Activated naive CD4-positive, alpha-beta T cell treated with Interleukin-2 at 50 U/mL for 16 hours (primary cell): ENCODE measurements around the gene TSFM.
"Not testable (repeated sequence)": the region's sequence is repeated elsewhere in the genome, so short reads cannot be mapped to it uniquely, and the experiment has no call there.

ENCODE experiments used
- DNase-seq: peaks from one replicate; pipeline ENCODE4 v3.0.0-alpha.2; 2020

TSFM gene

DNA sequence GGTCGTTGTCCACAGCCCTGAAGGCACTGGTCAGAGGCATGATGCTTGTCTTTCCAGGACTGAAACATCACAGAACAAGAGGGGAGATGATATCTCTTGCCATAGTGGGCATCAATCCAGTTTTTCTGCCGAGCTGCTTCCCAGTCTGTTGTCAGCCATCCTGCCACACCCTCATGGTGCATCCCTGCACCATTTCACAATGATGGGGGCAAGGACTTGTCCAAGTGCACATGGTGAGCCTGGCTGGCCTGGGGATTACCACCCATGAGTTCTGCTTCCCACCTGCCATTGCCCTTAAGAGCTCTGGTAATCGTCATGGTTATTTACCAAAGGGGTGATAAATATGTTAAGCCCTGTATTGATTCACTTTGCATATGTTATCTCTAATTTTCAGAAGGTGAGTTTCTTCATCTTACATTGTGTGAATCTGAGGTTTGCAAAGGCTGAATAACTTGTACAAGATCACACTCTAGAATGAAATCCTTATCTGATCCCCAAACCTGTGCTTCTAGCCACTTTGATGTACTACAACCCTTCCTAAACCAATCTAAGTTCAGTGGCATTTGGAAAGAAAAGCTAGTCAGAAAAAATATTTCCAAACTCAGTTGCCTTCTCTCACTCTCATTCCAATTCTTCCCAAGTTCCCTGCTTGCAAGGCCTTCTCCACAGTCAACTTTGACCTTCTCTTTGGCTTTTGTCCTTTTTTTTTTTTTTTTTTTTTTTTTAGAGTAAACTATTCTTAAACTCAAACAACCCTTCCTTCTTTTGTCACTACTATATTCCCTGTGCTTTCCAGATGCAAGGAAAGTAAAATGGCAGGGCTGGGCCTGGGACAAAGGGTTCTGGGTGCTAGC is 33.6 kb downstream of the TSFM start:
- no peak for DNase-seq

DNA sequence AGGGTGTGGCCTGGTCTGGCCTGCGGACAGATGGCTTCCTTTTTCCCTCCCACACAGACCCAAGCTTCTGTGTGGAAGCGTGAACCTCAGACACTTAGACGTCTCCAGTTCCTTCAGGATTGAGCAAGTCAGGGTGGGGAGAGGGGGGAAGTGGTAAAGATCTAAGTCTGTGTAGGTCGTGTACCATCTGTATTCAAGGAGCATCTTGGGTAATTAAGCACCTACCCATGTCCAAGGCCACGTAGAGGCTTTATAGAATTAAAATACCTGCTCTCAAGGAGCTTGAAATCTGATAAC is 34.2 kb downstream of the TSFM start:
- no peak for DNase-seq

DNA sequence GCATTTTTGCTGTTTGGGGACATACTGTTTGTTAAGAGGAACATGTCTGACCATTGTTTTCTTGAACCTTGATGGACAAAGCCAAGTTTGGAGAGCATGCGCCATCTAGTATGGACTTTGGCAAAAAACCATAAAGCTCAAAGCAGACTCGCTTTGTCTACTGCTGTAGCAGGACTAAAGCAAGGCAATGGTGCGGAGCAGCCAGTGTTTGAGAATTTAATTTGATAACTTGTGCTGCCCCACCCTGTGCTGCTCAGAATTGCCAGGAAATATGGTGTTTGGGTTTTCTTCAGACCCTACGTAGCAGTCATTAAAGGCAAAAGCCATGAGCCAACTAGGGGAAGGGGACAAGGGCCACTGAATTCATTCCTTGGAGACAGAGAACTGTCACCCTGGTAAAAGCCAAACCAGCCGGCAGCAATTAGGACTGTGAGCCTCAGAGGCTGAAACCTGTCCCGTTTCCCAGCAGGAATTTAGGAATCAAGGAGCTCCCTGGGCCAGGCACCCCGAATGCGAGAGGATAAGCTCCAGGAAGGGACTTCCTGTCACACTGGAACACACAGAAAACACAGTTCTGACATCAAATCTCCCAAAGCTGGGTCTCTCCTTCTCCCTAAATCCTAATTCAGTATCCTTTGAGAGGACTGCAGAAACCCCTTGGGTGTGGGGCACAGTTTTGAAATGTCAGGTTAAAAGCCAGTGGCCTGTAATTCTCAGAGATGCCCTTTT is 34.8 kb downstream of the TSFM start:
- DNase-seq, result no peak

DNA sequence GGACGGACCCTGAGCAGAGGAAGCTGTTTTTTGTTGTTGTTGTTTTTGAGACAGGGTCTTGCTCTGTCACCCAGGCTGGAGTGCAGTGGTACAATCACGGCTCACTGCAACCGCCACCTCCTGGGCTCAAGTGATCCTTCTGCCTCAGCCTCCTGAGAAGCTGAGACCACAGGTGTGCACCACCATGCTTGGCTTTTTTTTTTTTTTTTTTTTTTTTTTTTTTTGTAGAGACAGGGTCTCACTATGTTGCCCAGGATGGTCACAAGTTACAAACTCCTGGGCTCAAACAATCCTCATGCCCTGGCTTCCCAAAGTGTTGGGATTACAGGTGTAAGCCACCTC is 35.4 kb downstream of the TSFM start:
- not testable (repeated sequence) for DNase-seq

DNA sequence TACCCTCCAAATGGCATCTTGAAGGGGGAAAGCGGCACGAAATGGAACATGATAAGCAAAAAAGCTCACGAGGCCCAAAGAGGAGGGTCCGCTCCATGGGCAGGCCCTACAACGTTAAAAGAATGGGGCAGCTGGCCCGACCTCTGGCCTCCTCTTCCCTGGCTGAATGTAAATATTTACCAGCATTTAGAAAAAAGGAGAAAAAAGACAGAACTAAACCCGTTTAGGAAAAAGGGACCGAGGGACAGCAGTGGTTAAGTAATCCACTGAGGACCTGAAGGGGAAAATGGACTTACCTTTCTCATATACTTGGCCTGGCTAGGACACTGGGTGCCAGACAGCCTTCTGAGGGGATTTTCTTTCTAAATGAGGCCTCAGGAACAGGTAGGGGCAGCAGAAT is 37.5 kb downstream of the TSFM start:
- not testable (repeated sequence) for DNase-seq

DNA sequence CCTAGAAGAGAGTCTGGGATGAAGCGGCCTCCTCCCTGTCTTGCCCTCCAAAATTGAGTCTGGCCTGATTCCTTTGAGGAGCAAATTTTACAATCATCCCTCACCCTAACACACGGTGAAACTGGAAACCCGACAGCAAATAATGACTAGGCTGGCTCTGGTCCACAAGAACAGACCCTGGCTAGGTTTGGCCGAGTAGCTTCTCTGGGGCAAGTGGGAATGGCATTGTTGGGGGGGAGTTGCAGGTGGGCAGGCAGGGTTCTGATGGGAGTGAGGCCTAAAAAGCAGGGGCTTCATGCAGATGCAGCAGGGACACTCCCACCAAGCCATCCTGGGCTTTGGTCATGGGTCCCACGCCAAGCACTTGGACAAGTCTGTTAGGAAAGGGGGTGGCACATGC is 38.4 kb downstream of the TSFM start:
- DNase-seq, result not testable (repeated sequence)

DNA sequence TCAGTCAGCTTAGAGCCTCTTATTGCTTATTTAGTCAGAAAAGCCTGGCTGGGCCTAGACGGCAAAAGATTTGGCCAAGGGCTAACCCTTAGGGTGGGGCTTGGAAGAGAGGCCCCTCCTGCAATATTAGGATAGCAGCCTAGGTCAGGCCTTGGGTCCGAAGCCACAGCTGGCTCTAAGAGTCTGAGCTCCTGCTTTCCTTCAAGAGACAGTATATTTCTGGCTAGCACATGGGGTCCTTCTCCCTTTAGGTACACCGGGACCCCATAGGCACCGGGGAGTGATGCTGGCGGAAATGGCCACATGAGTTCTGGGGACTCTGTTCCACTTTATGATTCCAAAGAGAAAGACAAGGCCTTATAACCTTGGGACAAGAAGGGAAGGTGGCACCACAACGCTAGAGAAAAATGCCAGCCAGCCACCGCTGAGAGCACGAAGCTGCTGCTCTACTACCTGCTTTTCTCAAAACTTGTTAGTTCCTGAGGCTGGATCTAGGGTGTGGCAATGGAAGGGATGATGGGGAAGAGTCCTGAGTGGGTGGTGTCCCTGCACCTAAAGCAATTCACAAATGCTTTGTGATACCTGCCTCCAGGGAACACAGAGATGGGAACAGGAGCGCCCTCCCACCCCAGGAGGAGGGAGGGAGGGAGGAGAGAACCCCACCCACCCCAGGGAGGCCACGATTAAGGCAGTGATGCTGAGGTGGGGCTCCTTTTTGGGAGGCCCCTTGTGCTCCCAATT is 39.1 kb downstream of the TSFM start:
- no peak for DNase-seq

DNA sequence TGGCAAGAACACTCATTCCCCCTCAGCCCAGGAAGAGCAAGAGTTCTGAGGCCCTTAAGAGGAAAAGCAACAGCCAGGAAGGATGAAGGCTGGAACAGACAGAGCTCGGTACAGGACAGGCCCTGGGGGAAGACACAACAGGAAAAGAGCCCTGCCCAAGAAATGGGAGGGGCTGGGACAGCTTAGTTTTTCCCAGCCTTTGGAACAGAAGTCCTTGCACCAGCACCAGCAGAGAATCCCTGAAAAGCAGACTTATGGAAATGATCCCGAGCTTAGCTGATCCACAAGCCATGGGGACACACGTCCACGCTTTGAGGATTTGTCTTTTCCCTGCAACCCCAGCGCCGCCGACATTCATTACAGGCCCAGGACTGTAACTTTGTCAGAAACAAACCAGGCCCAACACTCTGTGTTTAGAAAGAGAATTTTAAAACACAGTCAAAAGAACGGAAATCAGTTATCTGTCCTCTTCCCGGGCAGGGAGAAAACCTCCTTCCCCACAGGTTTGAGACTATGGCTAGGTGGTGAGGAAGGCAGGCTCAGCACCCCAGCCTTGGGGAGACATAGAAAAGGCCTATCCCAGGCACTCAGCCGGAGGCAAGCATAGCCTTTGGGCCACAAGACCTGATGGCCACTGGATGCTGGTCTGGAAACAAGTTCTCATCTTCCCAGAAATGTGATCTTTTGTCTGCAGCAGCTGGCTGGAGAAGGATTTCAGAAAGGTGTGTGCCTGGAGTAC is 40.0 kb downstream of the TSFM start:
- no peak for DNase-seq

DNA sequence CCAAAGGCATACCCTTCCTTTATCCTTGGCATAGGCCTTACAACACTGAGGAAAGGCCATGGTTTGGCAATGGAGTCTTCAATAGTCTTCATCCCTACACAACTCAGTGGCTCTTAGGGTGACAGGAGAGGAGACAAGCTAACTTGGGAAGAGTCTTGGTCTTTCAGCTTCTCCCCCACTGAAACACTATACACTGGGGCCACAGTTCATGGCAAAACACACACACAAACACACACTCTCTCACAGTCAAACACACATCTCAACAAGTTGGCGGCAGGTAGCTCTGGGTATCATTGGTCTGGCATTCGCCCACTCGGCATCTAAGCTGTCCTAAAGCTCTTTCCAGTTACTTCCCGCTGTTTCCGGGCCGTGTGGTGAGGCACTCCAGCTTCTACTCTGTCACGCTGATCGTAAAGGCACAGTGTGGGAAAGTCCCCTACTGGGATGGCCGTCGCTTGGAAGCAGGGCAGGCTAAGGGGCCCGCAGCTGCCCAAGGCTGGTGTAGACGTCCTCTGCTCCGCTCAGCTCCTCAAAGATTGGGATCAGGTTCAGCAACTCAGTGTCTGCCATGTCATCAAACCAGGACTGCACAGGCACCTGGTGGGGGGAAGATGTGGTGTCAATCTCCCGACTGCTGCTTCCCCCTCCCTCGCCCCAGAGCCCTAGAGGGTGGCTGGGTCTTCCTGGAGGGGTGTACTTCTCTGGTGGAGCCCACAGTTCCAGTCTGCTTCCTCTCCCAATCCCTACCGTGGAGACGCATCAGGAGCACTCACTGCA is 40.7 kb downstream of the TSFM start:
- no peak for DNase-seq

DNA sequence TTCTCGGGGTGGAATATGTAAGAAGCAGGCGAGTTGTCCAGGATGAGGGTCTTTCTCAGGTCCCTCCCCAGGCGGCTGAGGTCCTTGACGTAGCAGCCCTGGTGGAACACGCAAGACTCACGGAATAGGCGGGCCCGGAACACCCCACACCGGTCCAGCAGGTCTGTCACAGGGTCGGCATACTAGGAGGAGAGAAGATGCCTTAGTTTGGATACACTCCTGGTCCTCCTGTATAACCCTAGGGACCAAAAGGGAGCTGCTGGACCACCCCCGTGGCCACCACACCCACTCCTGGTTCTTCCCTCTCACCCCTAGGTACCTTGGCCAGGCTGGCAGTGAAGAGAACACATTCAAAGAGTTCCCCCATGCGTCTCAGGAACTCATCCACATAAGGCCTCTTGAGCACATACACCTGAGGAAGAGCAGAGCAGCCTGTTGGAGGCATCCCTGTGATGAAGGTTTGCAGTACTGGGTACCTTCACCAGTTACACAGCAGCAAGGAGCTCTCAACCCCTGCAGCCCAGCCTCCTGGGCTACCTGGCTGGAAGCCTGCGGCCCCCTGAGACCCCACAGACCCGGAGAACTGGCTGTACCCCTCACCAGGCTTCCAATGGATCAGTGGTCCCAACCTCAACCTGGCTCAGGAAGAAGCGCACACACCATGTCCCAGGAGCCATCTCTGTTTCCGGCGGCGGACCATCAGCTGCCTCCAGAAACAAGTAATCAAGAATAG is 41.5 kb downstream of the TSFM start:
- no peak for DNase-seq

DNA sequence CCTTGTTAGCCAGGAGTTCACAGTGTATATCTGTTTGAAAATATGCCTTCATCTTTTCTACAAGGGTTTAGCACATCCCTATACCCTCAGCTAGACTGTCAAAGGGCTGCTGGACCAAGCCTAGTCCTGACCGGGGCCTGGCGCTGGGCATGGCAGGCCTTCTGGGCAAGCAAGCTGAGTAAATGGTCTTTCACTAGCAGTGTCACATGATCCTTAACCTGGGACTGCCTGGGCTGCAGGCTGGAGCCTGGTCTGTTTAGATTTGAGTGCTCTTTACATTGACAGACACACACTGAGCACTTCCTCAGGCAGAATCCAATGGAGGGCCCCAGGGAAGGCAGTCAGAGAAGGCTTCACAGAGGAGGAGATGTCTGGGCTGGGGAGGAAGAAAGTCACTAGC is 42.9 kb downstream of the TSFM start:
- no peak for DNase-seq

DNA sequence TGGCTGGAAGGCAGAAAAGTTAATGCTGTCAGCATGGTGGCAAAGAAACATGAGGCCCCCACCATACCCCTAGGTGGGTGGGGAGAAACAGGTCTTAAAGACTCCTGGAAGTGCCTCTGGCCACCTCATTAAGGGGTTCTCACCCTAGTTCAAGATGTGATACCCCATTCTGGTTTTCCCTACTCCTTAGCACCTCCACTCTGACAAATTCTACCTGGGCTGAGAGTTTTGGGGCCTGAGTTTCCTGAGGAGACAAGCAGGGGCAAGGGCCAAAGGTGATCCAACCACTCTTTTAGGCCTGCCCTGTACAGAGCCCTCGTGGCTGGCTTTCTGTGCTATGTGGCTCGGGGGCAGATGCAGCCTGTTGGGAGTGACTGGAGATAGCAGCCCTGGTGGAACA is 43.8 kb downstream of the TSFM start:
- DNase-seq, result no peak

DNA sequence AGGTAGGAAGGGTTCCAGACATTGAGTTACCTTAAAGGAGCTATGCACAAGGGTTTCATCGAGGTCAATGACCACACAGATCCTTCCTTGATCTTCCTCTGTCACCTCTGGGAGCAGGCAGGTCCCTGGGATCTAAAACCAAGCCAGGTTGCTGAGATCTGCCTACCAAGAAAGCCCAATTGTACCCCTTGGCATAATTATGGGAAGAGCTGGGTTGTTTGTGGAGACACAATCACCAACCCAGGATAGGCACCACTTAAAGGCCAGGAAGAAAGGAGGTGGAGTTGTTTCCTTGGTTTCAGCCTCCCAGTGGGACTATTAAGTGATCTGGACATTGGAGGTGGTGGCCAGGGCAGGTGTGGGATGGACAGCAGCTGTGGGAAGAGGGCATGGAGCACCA is 44.4 kb downstream of the TSFM start:
- no peak for DNase-seq

DNA sequence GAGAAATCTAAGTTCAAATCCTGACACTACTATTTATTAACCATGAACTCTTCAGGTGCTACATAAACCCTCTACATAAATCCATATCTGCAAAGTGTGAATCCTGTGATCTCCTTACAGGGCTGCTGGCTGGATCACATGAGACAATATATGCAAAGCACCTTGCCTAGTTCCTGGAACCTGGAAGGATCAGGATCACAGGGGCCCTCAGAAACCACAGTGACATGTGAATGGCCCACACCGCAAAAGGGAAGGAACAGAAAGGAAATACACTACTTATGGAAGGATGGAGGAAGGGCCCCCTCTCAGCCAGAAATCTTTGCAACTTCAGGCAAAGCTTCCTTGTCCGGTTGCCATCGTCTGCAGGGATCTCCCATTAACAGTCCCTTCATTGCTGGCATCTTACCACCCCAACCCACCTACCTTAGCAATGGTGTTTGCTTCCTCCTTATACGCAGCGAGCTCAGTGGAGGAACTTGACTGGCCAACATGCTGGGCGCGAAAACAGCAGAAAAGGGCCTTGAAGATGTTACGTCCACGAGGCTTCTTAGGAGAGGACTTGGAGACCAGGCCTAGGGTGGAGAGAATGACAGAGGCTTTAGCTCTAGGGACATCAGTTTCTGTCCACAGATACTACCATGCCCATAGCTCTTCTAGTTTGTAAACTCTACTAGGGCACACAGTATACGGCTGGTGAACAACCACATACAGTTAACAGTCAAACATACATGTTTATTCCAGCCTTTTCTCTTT is 46.6 kb downstream of the TSFM start:
- no peak for DNase-seq

DNA sequence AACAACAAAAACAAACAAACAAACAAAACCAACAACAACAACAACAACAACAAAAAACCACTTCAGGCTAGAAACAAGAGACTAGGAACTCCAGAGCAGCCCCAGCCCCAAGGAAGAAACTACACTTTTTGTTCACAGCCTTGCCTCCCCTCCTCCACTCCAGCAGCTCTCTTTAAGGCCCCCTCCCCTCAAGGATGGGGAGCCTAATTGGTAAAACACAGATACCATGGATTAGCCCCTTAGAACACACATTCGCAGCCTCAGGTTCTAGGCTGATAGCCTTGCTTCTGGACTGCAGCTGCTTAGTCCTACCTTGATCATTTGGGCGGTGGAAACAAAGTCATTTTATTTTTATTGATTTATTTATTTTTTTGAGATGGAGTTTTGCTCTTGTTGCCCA is 47.8 kb downstream of the TSFM start:
- no peak for DNase-seq

DNA sequence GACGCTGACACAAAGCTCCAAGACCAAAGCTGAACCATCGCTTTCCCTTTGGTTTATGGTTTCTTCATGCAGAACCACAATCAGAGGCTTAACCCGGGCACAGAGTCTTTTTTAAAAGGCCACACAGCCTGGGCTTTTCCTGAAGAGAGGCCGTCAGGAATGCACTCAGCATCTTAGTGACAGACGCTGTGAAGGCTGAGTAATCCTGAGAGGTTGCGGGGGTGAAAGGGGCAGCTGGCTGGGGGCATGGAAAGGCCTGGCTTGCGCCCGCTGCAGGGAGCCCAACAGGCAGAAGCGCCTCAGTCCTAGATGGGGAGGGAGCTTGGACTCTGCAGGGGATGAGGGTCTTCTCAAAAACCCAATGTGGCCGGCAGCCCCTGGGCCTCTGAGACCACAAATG is 50.4 kb downstream of the TSFM start:
- DNase-seq, result no peak

DNA sequence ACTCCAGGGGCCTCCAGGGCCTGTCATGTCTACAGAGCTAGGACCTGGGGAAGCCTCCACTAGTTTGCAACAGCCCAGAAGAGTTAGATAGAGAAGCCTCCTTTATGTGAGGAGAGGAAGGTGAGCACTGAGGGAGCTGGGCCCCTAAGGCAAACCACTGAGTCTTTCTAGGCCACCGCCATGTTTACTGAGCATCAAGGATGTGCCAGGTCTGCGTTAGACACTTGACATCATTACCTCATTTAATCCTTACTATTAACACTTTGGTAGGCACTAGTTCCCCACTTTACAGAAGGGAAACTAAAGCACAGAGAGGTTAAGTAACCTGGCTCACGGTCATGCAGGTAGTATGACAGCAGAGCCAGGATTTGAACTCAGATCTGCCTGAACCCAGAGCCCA is 51.1 kb downstream of the TSFM start:
- no peak for DNase-seq

DNA sequence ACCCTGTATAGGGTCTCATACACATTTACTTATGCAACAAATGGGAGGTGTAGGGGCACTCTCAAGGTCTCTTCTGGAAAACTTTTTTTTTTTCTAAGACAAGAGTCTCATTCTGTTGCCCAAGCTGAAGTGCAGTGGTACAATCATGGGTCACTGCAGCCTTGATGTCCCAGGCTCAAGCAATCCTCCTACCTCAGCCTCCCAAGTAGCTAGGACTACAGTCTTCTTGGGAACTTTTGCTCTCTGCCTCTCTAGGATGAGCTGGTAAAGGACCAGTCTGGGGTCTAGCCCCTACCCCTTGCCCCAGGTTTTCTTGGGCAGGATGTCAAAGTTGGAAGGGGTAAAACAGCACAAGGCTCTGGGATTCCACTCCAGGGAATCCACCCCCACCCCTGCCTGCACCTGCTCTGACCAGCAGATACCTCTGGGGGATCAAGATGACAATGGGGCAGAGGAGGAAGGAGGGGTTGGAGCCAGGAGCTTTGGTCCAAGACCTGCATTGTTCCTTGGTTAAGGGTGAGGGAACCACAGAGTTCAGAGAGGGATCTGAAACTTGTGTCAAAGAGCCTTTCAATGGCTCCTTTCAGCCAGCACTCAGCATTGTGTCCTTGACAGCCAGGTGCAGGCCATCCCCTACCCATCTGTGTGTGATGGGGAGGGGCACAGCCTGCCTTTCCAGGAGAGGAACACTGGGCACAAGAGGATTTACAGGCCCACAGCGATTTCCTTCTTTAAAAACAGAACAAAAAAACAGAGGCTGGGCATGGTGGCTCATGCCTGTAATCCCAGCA is 51.7 kb downstream of the TSFM start:
- no peak for DNase-seq

DNA sequence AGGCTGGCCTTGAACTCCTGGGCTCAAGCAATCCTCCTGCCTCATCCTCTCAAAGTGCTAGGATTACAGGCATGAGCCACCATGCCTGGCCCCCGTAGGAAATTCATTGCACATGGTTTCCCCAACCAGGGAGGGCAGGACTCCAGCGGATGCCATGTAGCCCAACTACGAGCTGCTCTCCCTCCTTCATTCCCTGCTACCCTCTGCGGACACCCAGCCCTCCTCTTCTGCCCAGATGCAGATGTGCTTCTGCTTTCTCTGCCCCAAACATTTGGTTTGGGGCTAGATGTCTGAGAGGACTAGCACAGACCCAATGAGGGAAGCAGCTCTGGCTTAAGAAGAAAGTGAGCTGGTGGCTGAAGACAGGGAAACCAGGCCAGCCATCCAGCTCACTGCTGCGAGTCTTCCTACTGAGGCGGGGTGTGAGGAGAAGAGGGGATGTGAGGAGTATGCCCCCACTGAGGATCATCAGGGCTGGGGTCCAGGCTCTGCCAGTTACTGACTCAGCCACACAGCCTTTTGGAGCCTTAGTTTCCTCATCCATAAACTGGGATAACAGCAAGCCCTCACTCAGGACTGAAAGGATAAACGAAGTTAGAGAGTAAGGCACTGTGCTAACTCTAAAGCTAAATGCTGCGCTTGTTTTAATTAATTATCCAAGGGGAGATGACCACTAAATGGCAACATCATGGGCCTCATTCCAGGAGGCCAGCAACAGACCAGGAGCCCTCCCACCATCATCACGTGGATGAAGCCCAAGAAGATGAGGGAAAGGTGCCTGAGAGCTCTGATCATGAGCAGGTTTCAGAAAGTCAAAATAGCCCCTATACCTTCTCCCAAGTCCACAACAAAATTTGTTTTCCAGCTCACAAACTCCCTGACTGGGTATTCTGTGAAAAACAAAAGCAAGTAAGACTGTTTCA is 53.0 kb downstream of the TSFM start:
- DNase-seq, result no peak
